Mesothelial cell of epicardium (in vitro differentiated cells): ENCODE results near the gene CITED1. TPM values are rescaled to one million over a fixed set of nuclear protein-coding genes. Genes with fewer than 3 reads are reported as not detected.

ENCODE experiments used
- DNase-seq, 2 experiments: peaks; one replicate each; pipeline ENCODE4 v3.0.0; 2021; ENCODE audit warnings: low spot score in 2 of 2; ENCODE audit not compliant: unreplicated experiment in 2 of 2
- H3K27ac Mint-ChIP-seq: 2 replicates; pipeline ENCODE4 v1.8.0; 2021; ENCODE audit warnings: mixed read lengths
- H3K27me3 Mint-ChIP-seq: 2 replicates; pipeline ENCODE4 v1.8.0; 2021; ENCODE audit warnings: low read depth, mixed read lengths
- H3K36me3 Mint-ChIP-seq: 2 replicates; pipeline ENCODE4 v1.8.0; 2021; ENCODE audit warnings: mixed read lengths
- H3K4me1 Mint-ChIP-seq: 2 replicates; pipeline ENCODE4 v1.8.0; 2021; ENCODE audit warnings: mixed read lengths
- H3K4me3 Mint-ChIP-seq: 2 replicates; pipeline ENCODE4 v1.8.0; 2021; ENCODE audit warnings: mild to moderate bottlenecking, moderate library complexity, mixed read lengths
- H3K9me3 Mint-ChIP-seq: 2 replicates; pipeline ENCODE4 v1.8.0; 2021; ENCODE audit warnings: mixed read lengths
- CTCF ChIP-seq: fragments of 200-600 bp; sonication (generic); IDR thresholded peaks from one replicate; pipeline ENCODE4 v1.5.0; 2021; ENCODE audit warnings: antibody characterized with exemption; ENCODE audit not compliant: unreplicated experiment
- total RNA-seq: library from RNA; stranded (reverse); gene quantifications from 3 replicates; pipeline ENCODE4 v1.2.1, GENCODE V29; 2021

Gene CITED1
- total RNA-seq, 1 donor from 2014 or later = 1.6 TPM

GRCh38 chrX:72280321-72280845, 25.3 kb downstream of the CITED1 start:
- Mint-ChIP-seq H3K4me1 (peaks cover 8% of the 10 kb centered on the region), H3K27ac (no peak overlapping the region), H3K9me3 (peaks cover 9% of the 10 kb centered on the region), H3K27me3 (peaks cover 16% of the 10 kb centered on the region), H3K36me3 (peaks cover 3% of the 10 kb centered on the region), H3K4me3 (no peak overlapping the region)
- no peak for TF ChIP-seq CTCF
- DNase-seq = no peak

- Mint-ChIP-seq H3K27me3 (peaks cover 10% of the 10 kb centered on the region), H3K36me3 (peaks cover 35% of the 10 kb centered on the region), H3K4me3 (peak overlapping the region; percentile 90), H3K4me1 (peaks cover 42% of the 10 kb centered on the region), H3K27ac (peak overlapping the region; percentile 96), H3K9me3 (no peaks in the 10 kb centered on the region)
- no peak for DNase-seq
- TF ChIP-seq CTCF = no peak
These were observed 29.2 kb downstream of the CITED1 start for GRCh38 chrX:72276478-72276953.

- no peak for TF ChIP-seq CTCF
- Mint-ChIP-seq H3K27ac (peak overlapping the region; percentile 96), H3K9me3 (no peaks in the 10 kb centered on the region), H3K4me1 (peaks cover 43% of the 10 kb centered on the region), H3K4me3 (peak overlapping the region; percentile 90), H3K27me3 (peaks cover 6% of the 10 kb centered on the region), H3K36me3 (peaks cover 37% of the 10 kb centered on the region)
- no peak for DNase-seq
These were observed 31.2 kb downstream of the CITED1 start for GRCh38 chrX:72274526-72274925.

- Mint-ChIP-seq H3K9me3 (no peaks in the 10 kb centered on the region), H3K27me3 (no peaks in the 10 kb centered on the region), H3K27ac (peak overlapping the region; percentile 96), H3K4me3 (peak overlapping the region; percentile 90), H3K36me3 (peaks cover 42% of the 10 kb centered on the region), H3K4me1 (peaks cover 43% of the 10 kb centered on the region)
- no peak for TF ChIP-seq CTCF
- DNase-seq = no peak
These were observed 32.0 kb downstream of the CITED1 start for GRCh38 chrX:72273718-72274117.

GRCh38 chrX:72272868-72273267, 32.8 kb downstream of the CITED1 start:
- Mint-ChIP-seq H3K27ac (peak overlapping the region; percentile 37), H3K4me1 (peaks cover 43% of the 10 kb centered on the region), H3K27me3 (no peaks in the 10 kb centered on the region), H3K36me3 (peaks cover 44% of the 10 kb centered on the region), H3K9me3 (no peaks in the 10 kb centered on the region), H3K4me3 (no peak overlapping the region)
- no peak for DNase-seq
- TF ChIP-seq CTCF = no peak
